ENCODE data around the gene GALNT13.

GALNT13 gene

DNA sequence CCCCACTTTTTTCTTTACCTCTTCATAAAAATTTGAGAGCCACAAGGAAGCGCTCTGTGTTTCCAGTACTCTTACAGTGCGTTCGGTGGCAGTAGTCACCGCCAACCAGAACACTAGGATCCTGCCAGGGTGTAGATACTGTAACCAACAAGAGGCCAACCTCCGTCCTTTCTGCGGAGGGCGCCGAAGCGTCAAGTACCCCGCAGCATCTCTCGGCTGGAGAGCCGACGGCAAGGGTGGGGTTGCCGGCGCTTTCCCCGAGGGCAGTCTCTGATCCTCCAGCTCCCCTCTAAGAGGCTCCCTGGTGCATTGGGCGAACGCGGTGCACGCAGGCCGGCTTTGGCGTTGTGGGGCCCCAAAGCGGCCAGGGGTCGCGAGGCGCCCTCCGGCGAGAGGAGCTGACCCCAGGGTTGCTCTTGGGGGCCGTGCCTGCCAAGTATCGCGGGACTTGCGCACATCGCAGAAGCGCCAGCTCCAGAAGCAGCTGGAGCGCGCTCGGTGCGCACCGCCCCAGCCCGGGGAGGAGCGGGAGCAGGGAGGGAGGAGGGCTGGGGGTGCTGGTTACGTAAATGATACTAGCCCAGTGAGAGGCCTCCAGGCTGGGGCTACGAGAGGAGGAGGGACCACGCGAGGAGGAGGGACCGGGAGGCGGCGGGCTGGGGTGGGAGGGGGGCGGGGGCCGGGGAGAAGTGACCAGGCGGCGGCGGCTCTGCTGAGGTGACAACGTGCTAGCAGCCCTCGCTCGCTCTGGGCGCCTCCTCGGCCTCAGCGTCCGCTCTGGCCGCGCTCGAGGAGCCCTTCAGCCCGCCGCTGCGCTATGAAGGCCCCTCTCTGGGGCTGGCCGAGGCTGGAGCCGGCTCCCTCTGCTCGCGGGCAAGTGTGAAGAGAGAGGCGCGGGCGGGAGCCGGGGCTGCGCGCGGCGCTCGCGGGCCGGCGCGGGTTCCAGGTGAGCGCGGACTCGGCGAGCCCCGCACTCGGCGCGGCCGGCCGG, at the start of gene GALNT13:
Gene GALNT13 (plus strand): TSS at position 692 of the 991 bp plus-strand sequence.
- DNase-seq (ENCODE audit: low spot score): no peak

- no peak for DNase-seq (ENCODE audit: low spot score)
Measured at GRCh38 chr2:153823880-153824279, 47.8 kb upstream of the GALNT13 start.

DNA sequence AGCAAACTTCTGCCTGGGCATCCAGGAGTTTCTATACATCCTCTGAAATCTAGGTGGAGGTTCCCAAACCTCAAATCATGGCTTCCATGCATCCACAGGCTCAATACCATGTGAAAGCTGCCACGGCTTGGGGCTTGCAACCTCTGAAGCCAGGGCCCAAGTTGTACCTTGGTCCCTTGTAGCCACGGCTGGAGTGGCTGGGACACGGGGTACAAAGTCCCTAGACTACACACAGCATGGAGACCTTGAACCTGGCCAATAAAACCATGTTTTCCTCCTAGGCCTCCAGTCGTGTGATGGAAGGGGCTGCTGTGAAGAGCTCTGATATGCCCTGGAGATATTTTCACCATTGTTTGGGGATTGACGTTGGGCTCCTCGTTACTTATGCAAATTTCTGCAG, 43.4 kb upstream of the GALNT13 start:
- DNase-seq (ENCODE audit: low spot score): no peak

- no peak for DNase-seq (ENCODE audit: low spot score)
Measured at GRCh38 chr2:153834662-153835061, 37.1 kb upstream of the GALNT13 start.

- DNase-seq (ENCODE audit: low spot score): no peak
Measured at GRCh38 chr2:153858250-153858649, 13.5 kb upstream of the GALNT13 start.

GRCh38 chr2:153864022-153864421, 7.7 kb upstream of the GALNT13 start:
- DNase-seq (ENCODE audit: low spot score): no peak

GRCh38 chr2:153866595-153866994, 5.1 kb upstream of the GALNT13 start:
- no peak for DNase-seq (ENCODE audit: low spot score)

DNA sequence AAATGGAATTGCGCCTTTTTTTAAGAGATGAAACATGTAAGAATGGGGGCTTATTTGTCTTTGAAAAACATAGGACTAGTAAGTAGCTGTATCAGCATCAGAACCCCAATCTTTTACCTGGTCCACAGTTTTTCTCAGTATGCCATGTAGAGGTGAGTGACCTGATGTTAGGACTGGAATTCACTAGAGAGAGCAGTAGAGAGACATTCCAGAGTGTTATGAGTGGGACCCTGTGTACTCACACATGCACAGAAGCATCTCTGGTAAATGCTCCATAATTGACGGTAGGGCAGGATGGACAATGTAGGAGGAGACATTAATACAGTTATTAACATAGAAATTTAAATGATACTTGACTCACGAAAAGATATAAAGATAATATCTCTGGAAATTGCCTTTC, 1.4 kb upstream of the GALNT13 start:
- no peak for DNase-seq (ENCODE audit: low spot score)

- DNase-seq (ENCODE audit: low spot score): no peak
Measured at GRCh38 chr2:153872311-153873051, 759 bp downstream of the GALNT13 start.

- no peak for DNase-seq (ENCODE audit: low spot score)
Measured at GRCh38 chr2:153873052-153874048, 1.6 kb downstream of the GALNT13 start.

GRCh38 chr2:153875801-153876466, 4.2 kb downstream of the GALNT13 start:
- no peak for DNase-seq (ENCODE audit: low spot score)

- DNase-seq (ENCODE audit: low spot score): no peak
Measured at GRCh38 chr2:153880926-153881325, 9.2 kb downstream of the GALNT13 start.

DNA sequence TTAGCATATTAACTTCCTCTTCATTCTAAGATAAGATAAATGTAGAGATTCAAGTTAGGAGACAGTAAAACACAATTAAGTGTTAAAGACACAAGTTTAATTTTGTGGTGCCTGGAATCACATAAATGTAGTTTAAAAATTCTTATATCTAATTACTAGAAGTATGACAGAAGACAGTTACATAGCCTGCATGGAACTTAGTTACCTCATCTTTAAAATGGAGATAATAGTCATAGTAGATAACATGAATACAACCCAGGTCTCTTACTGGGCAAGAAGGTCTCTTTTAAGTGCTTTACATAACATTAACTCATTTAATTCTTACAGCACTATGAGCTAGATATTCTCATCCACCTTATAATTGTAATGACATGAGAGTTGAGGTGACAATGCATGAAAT, 15.1 kb downstream of the GALNT13 start:
- DNase-seq (ENCODE audit: low spot score): no peak

DNA sequence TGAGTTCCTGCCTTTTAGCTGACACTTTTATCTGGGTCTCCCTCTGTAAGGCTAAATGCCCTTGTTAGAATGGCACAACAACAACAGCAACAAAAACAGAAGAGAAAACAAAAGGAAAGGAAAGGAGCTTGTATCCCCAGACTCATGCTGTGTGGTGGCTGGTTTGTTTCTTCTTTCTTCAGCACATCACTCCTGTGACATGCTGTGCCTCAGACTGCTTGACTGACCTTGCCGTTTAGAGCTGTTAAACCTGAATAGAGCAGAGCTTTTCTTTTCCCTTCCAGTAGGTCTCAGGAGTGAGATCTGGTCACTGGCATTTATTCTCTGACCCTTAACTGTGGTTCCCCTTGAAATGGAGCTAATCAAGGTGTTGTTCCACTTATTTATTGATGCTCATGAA, 18.9 kb downstream of the GALNT13 start:
- no peak for DNase-seq (ENCODE audit: low spot score)

GRCh38 chr2:153891051-153891450, 19.3 kb downstream of the GALNT13 start:
- no peak for DNase-seq (ENCODE audit: low spot score)

DNA sequence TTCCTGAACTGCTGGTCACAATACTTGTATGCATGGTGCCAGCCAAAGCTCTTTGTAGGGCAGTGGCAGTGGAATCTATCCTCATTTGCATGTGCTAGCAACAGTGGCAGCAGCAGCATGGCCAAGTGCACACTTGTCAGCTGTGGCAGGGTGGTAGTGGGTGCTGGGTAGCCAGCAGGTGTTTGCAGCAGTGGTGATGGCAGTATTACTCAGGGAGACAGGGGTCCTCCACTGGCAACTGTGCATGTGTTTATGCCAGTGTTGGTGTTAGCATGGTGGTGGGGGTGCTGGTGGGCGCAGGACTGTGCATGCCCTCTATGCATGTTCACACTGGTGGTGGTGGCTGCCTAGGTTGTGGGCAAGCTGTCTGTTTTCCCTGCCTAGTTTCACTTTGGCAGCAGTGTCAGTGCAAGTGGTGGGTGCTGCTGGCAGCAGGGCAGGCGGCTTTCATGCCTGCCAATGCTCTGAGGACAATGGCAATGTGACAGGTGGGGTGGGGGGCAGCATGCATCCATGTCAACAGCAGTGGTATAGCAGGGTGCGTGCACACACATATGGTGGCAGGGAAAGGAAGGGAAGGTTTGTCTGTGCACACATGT, 41.2 kb downstream of the GALNT13 start:
- no peak for DNase-seq (ENCODE audit: low spot score)

DNA sequence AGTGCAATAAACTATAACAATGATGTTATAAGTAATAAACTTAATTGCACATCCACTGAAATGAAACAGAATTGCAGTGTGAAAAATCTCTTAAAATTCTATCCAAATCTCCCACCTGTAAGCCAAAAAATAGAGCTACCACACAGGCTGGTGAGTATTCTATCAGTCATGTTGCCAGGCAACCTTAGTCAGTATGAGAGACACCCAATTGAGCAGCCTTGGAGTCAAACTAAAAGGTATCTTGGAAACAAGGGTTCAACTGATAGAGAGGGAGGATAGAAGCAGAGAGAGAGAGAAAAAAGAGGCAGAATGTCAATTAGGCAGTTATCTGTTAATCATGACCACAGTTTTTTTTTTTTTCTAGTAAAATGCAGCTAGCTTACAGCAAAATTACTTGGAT, 45.8 kb downstream of the GALNT13 start:
- DNase-seq (ENCODE audit: low spot score): no peak

DNA sequence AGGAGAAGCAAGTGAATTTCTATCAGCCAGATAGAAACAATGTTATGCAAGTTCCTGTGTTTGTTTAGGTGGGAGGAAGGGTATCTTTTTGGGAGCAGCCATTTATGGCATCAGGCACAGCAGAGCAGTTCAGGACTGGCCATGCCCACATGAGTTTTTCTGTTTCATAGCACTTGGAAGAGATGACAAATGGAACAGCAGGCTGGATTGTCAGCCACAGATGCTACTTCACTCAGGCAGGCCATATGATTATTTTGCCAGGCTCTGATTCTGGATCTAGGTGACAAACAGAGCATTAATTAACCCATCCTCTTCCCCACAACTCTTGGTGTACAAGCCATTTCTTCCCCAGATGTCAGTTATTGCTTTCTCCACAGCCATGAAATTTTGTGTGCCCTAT, 63.8 kb downstream of the GALNT13 start:
- DNase-seq (ENCODE audit: low spot score): no peak

DNA sequence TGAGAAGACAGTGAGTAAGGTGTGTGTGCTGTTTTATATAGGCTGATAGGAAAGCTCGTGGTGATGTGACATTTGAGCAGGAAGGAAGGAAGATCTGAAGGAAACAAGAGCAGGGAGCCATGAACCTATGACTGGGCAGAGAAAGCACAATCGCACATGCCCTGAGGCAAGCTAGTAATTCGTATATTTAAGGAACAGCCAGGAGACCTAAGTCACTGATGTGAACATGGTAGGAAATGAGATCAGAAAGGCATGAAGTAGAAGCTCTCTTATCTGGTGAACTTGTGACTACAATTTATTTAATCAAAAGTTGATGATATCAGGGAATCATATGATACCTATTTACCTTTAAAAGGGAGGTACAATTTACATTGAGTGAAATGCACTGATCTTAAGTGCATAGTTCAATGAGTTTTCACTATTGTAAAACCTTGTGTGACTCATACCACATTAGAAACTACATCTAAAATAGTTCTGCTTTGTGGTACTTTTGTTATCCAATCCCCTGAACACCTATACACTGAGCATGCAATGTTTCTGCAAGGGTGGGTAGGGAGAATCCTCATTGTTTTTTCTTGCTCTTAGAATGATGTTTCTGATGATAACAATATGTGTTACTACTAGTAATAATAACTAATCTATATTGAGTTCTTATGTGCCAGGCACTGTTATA, 67.5 kb downstream of the GALNT13 start:
- DNase-seq (ENCODE audit: low spot score): no peak

DNA sequence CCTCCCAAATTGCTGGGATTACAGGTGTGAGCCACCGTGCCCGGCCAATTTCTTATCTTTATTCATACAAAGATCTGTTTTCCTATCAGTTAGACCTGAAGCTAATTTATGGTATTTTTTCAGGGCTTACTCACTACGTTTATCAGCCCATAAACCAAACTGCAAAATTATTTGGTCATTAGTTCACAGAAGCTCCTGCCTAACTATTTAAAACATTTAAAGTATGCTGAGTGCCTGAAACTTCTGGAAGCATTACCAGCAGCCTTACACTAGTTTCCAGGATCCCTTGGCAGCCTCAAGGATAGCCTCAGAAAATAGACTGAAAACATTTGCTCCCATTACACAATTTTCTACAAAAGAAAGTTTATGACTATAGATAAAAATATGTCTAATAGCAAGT, 68.8 kb downstream of the GALNT13 start:
- DNase-seq (ENCODE audit: low spot score): no peak

Measured in germinal center (tissue), 1 donor.